PFSK-1 (cell line): ENCODE results near the gene LCN15.

Experiments
- FOXP2 ChIP-seq: optimal IDR thresholded peaks from 2 replicates; pipeline ENCODE3; 2011; ENCODE audit warnings: borderline replicate concordance, control low read depth, inconsistent platforms; ENCODE audit not compliant: insufficient read depth; ENCODE audit errors: extremely low read length, extremely low read depth
- POLR2AphosphoS5 ChIP-seq: IDR thresholded peaks from 2 replicates; pipeline ENCODE4 v1.6.1; 2012; ENCODE audit warnings: low read depth, mild to moderate bottlenecking, control low read depth, low read length, moderate library complexity
- REST ChIP-seq, 2 experiments: IDR thresholded peaks; 2 replicates each; pipeline versions ENCODE4 v1.6.1 to v1.8.0; 2011 to 2012; ENCODE audit warnings: low read depth in 2 of 2, low read length in 2 of 2, control low read depth in 1 of 2, inconsistent platforms in 1 of 2, mild to moderate bottlenecking in 1 of 2, moderate library complexity in 1 of 2; ENCODE audit not compliant: insufficient read depth in 1 of 2
- SIN3A ChIP-seq: IDR thresholded peaks from 2 replicates; pipeline ENCODE4 v1.6.1; 2012; ENCODE audit warnings: mild to moderate bottlenecking, low read length, moderate library complexity, borderline replicate concordance; ENCODE audit not compliant: insufficient read depth
- TAF1 ChIP-seq: IDR thresholded peaks from 2 replicates; pipeline ENCODE4 v1.6.1; 2012; ENCODE audit warnings: low read length, control low read depth, borderline replicate concordance; ENCODE audit not compliant: insufficient read depth

The LCN15 gene

GRCh38 chr9:136795000-136795348 lies 30.7 kb upstream of the LCN15 start:
- TF ChIP-seq SIN3A = no peak
- no peak for TF ChIP-seq FOXP2
- no peak for TF ChIP-seq TAF1
- TF ChIP-seq POLR2AphosphoS5 = no peak
- no peak for TF ChIP-seq REST (IDR thresholded peaks at IDR 0.05; ENCODE audit: insufficient read depth in 1 of 2, low read depth in 2 of 2, low read length in 2 of 2)

- TF ChIP-seq POLR2AphosphoS5 = no peak
These were observed 30.1 kb upstream of the LCN15 start for GRCh38 chr9:136794281-136794999.

- TF ChIP-seq TAF1 (no peak), FOXP2 (no peak), SIN3A (no peak), POLR2AphosphoS5 (no peak), REST (IDR thresholded peaks at IDR 0.05; ENCODE audit: insufficient read depth in 1 of 2, low read depth in 2 of 2, low read length in 2 of 2) (no peak)
These were observed 29.0 kb upstream of the LCN15 start for GRCh38 chr9:136793086-136793946.

GRCh38 chr9:136792321-136793085 lies 28.2 kb upstream of the LCN15 start:
- TF ChIP-seq SIN3A (no peak), TAF1 (no peak), REST (IDR thresholded peaks at IDR 0.05; ENCODE audit: insufficient read depth in 1 of 2, low read depth in 2 of 2, low read length in 2 of 2) (no peak)

GRCh38 chr9:136791516-136792276 lies 27.4 kb upstream of the LCN15 start:
- TF ChIP-seq FOXP2 (no peak), SIN3A (no peak), REST (IDR thresholded peaks at IDR 0.05; ENCODE audit: insufficient read depth in 1 of 2, low read depth in 2 of 2, low read length in 2 of 2) (no peak), TAF1 (no peak)
